Stimulated activated memory B cell treated with anti-CD40 and anti-IgM and Interleukin-4, amounts not matched to agents 10 μg/mL and 1 μg/mL and 100 μg/mL, for 72 hours (primary cell): Measurements from ENCODE around the gene TNC.
A peak's percentile ranks its signal among the peaks of the same experiment; 100 is the strongest.

Experiments used
- ATAC-seq: fragments of 150-1000 bp; cut with Tn5 transposase; 2 replicates; pipeline ENCODE4 v1.10.0; 2021
- H3K27ac Mint-ChIP-seq: one replicate; pipeline ENCODE4 v1.8.0; 2022; ENCODE audit warnings: mild to moderate bottlenecking, mixed read lengths
- H3K27me3 Mint-ChIP-seq: one replicate; pipeline ENCODE4 v1.8.0; 2022; ENCODE audit warnings: mixed read lengths
- H3K36me3 Mint-ChIP-seq: one replicate; pipeline ENCODE4 v1.8.0; 2022; ENCODE audit warnings: mixed read lengths
- H3K4me1 Mint-ChIP-seq: one replicate; pipeline ENCODE4 v1.8.0; 2022; ENCODE audit warnings: mixed read lengths
- H3K4me3 Mint-ChIP-seq: one replicate; pipeline ENCODE4 v1.8.0; 2022; ENCODE audit warnings: mild to moderate bottlenecking, moderate library complexity, mixed read lengths
- H3K9me3 Mint-ChIP-seq: one replicate; pipeline ENCODE4 v1.8.0; 2022; ENCODE audit warnings: mixed read lengths

Gene TNC

GRCh38 chr9:115030006-115030405 is 88.0 kb downstream of the TNC start:
- H3K27ac Mint-ChIP-seq: no peak overlapping the region
- H3K4me1 Mint-ChIP-seq: no peaks in the 10 kb centered on the region
- ATAC-seq: no peak
- peaks cover 32% of the 10 kb centered on the region for H3K27me3 Mint-ChIP-seq
- H3K36me3 Mint-ChIP-seq: no peaks in the 10 kb centered on the region
- H3K9me3 Mint-ChIP-seq: no peaks in the 10 kb centered on the region
- no peak overlapping the region for H3K4me3 Mint-ChIP-seq

- H3K36me3 Mint-ChIP-seq: no peaks in the 10 kb centered on the region
- H3K27ac Mint-ChIP-seq: no peak overlapping the region
- H3K9me3 Mint-ChIP-seq: no peaks in the 10 kb centered on the region
- H3K27me3 Mint-ChIP-seq: peaks cover 31% of the 10 kb centered on the region
- ATAC-seq: no peak
- H3K4me1 Mint-ChIP-seq: no peaks in the 10 kb centered on the region
- no peak overlapping the region for H3K4me3 Mint-ChIP-seq
Observed at GRCh38 chr9:115025721-115026120, 92.2 kb downstream of the TNC start.

- ATAC-seq: no peak
- Mint-ChIP-seq H3K9me3 (no peaks in the 10 kb centered on the region), H3K27me3 (peaks cover 32% of the 10 kb centered on the region), H3K36me3 (no peaks in the 10 kb centered on the region), H3K4me1 (no peaks in the 10 kb centered on the region), H3K4me3 (no peak overlapping the region), H3K27ac (no peak overlapping the region)
Observed at GRCh38 chr9:115024925-115025535, 92.9 kb downstream of the TNC start.

- Mint-ChIP-seq H3K4me1 (no peaks in the 10 kb centered on the region), H3K4me3 (no peak overlapping the region), H3K27ac (no peak overlapping the region), H3K27me3 (peaks cover 32% of the 10 kb centered on the region), H3K9me3 (no peaks in the 10 kb centered on the region), H3K36me3 (no peaks in the 10 kb centered on the region)
- ATAC-seq: no peak
Observed at GRCh38 chr9:115022760-115023434, 95.1 kb downstream of the TNC start.

- H3K4me3 Mint-ChIP-seq: no peak overlapping the region
- H3K9me3 Mint-ChIP-seq: no peaks in the 10 kb centered on the region
- H3K27me3 Mint-ChIP-seq: peaks cover 32% of the 10 kb centered on the region
- no peak for ATAC-seq
- H3K4me1 Mint-ChIP-seq: no peaks in the 10 kb centered on the region
- H3K27ac Mint-ChIP-seq: no peak overlapping the region
- H3K36me3 Mint-ChIP-seq: no peaks in the 10 kb centered on the region
Observed at GRCh38 chr9:115018547-115019435, 99.2 kb downstream of the TNC start.

- Mint-ChIP-seq H3K27ac (no peak overlapping the region), H3K4me3 (no peak overlapping the region), H3K36me3 (no peaks in the 10 kb centered on the region), H3K27me3 (peaks cover 20% of the 10 kb centered on the region), H3K4me1 (no peaks in the 10 kb centered on the region), H3K9me3 (no peaks in the 10 kb centered on the region)
- ATAC-seq: no peak
Observed at GRCh38 chr9:115016344-115016743, 101.6 kb downstream of the TNC start.

GRCh38 chr9:115015018-115015635 is 102.8 kb downstream of the TNC start:
- peaks cover 12% of the 10 kb centered on the region for H3K27me3 Mint-ChIP-seq
- H3K4me1 Mint-ChIP-seq: no peaks in the 10 kb centered on the region
- no peak overlapping the region for H3K4me3 Mint-ChIP-seq
- no peaks in the 10 kb centered on the region for H3K9me3 Mint-ChIP-seq
- no peaks in the 10 kb centered on the region for H3K36me3 Mint-ChIP-seq
- no peak for ATAC-seq
- H3K27ac Mint-ChIP-seq: no peak overlapping the region

- H3K27ac Mint-ChIP-seq: no peak overlapping the region
- H3K9me3 Mint-ChIP-seq: no peaks in the 10 kb centered on the region
- H3K4me1 Mint-ChIP-seq: no peaks in the 10 kb centered on the region
- peaks cover 15% of the 10 kb centered on the region for H3K27me3 Mint-ChIP-seq
- ATAC-seq: no peak
- no peaks in the 10 kb centered on the region for H3K36me3 Mint-ChIP-seq
- no peak overlapping the region for H3K4me3 Mint-ChIP-seq
Observed at GRCh38 chr9:115014438-115014837, 103.5 kb downstream of the TNC start.

- Mint-ChIP-seq H3K9me3 (no peaks in the 10 kb centered on the region), H3K36me3 (no peaks in the 10 kb centered on the region), H3K4me1 (no peaks in the 10 kb centered on the region), H3K4me3 (no peak overlapping the region), H3K27ac (no peak overlapping the region), H3K27me3 (peaks cover 20% of the 10 kb centered on the region)
- peak; percentile 80 for ATAC-seq
Observed at GRCh38 chr9:115013998-115014397, 104.0 kb downstream of the TNC start.

- ATAC-seq: no peak
- Mint-ChIP-seq H3K36me3 (no peaks in the 10 kb centered on the region), H3K27me3 (peaks cover 21% of the 10 kb centered on the region), H3K4me3 (no peak overlapping the region), H3K9me3 (no peaks in the 10 kb centered on the region), H3K4me1 (no peaks in the 10 kb centered on the region), H3K27ac (no peak overlapping the region)
Observed at GRCh38 chr9:115012486-115012885, 105.5 kb downstream of the TNC start.

GRCh38 chr9:115010874-115011273 is 107.1 kb downstream of the TNC start:
- no peak for ATAC-seq
- Mint-ChIP-seq H3K4me1 (no peaks in the 10 kb centered on the region), H3K36me3 (no peaks in the 10 kb centered on the region), H3K9me3 (no peaks in the 10 kb centered on the region), H3K4me3 (no peak overlapping the region), H3K27me3 (peaks cover 18% of the 10 kb centered on the region), H3K27ac (no peak overlapping the region)

GRCh38 chr9:115008536-115009270 is 109.3 kb downstream of the TNC start:
- Mint-ChIP-seq H3K36me3 (no peaks in the 10 kb centered on the region), H3K27me3 (peaks cover 25% of the 10 kb centered on the region), H3K4me3 (no peak overlapping the region), H3K27ac (no peak overlapping the region), H3K9me3 (no peaks in the 10 kb centered on the region), H3K4me1 (no peaks in the 10 kb centered on the region)
- ATAC-seq: no peak

GRCh38 chr9:115006660-115007059 is 111.3 kb downstream of the TNC start:
- Mint-ChIP-seq H3K4me3 (no peak overlapping the region), H3K27me3 (peaks cover 30% of the 10 kb centered on the region), H3K9me3 (no peaks in the 10 kb centered on the region), H3K36me3 (no peaks in the 10 kb centered on the region), H3K27ac (no peak overlapping the region), H3K4me1 (no peaks in the 10 kb centered on the region)
- ATAC-seq: no peak

- no peak overlapping the region for H3K27ac Mint-ChIP-seq
- no peaks in the 10 kb centered on the region for H3K9me3 Mint-ChIP-seq
- no peaks in the 10 kb centered on the region for H3K4me1 Mint-ChIP-seq
- no peak overlapping the region for H3K4me3 Mint-ChIP-seq
- H3K36me3 Mint-ChIP-seq: no peaks in the 10 kb centered on the region
- no peak for ATAC-seq
- H3K27me3 Mint-ChIP-seq: peaks cover 34% of the 10 kb centered on the region
Observed at GRCh38 chr9:115005322-115005721, 112.6 kb downstream of the TNC start.

GRCh38 chr9:115004545-115004944 is 113.4 kb downstream of the TNC start:
- no peaks in the 10 kb centered on the region for H3K9me3 Mint-ChIP-seq
- no peak overlapping the region for H3K4me3 Mint-ChIP-seq
- no peaks in the 10 kb centered on the region for H3K36me3 Mint-ChIP-seq
- peaks cover 5% of the 10 kb centered on the region for H3K4me1 Mint-ChIP-seq
- H3K27me3 Mint-ChIP-seq: peaks cover 38% of the 10 kb centered on the region
- no peak overlapping the region for H3K27ac Mint-ChIP-seq
- ATAC-seq: no peak
